B cell (primary cell): ENCODE results near the gene LIN7B. TPM values are rescaled to one million over a fixed set of nuclear protein-coding genes. Genes with fewer than 3 reads are reported as not detected.
A peak's percentile ranks its signal among the peaks of the same experiment; 100 is the strongest.

ENCODE experiments used
- ATAC-seq: fragments of 200-7000 bp; cut with Tn5 transposase; one replicate; pipeline ENCODE4 v1.10.0; 2021; ENCODE audit warnings: low read depth, mild to moderate bottlenecking, moderate number of reproducible peaks, moderate library complexity
- CTCF ChIA-PET: fragments of 350-600 bp; sonication (Branson Sonifier 250); formaldehyde crosslinking; loops from one replicate; lab custom pipeline; 2021; ENCODE audit warnings: antibody characterized with exemption, inconsistent platforms; lab: Charles Lee
- POLR2A ChIA-PET: fragments of 350-600 bp; sonication (Branson Sonifier 250); formaldehyde crosslinking; loops from one replicate; lab custom pipeline; 2021; ENCODE audit warnings: antibody characterized with exemption; lab: Charles Lee
- DNase-seq: peaks from one replicate; pipeline ENCODE4 v3.0.0; 2013
- H2AFZ ChIP-seq: 2 replicates; pipeline ENCODE4 v1.6.1; 2012; ENCODE audit warnings: mild to moderate bottlenecking, low read depth, low read length; ENCODE audit not compliant: insufficient read depth, poor library complexity, severe bottlenecking
- H3K27ac ChIP-seq, 2 donors: 1 replicate in 1 of 2; 2 replicates in 1 of 2; pipeline ENCODE4 v1.5.1; 2012 to 2013; ENCODE audit warnings: low read length in 2 of 2, mild to moderate bottlenecking in 2 of 2, moderate library complexity in 1 of 2
- H3K27me3 ChIP-seq, 4 experiments: fragments of 200-600 bp in 1 of 4; sonication (generic) in 1 of 4; replicated peaks in 1 of 4; 1 replicate in 2 of 4; 2 replicates in 2 of 4; pipeline versions ENCODE4 v1.6.1 to v1.7.0; 2013 to 2016; ENCODE audit warnings: low read length in 3 of 4, mild to moderate bottlenecking in 2 of 4, mixed read lengths in 1 of 4, moderate library complexity in 1 of 4; ENCODE audit not compliant: insufficient read depth in 4 of 4, control insufficient read depth in 3 of 4; ENCODE audit errors: control extremely low read depth in 1 of 4
- H3K36me3 ChIP-seq, 2 experiments: replicated peaks in 1 of 2; 1 replicate in 1 of 2; 2 replicates in 1 of 2; pipeline versions ENCODE4 v1.6.1 to v1.7.1; 2013; ENCODE audit warnings: low read length in 1 of 2; ENCODE audit not compliant: insufficient read depth in 2 of 2, control insufficient read depth in 1 of 2; ENCODE audit errors: control extremely low read depth in 1 of 2, extremely low read depth in 1 of 2
- H3K4me1 ChIP-seq, 2 donors: fragments of 200-600 bp in 1 of 2; sonication (generic) in 1 of 2; 1 replicate in 1 of 2; 2 replicates in 1 of 2; pipeline versions ENCODE4 v1.5.1 to v1.6.1; 2013 to 2017; ENCODE audit warnings: low read length in 2 of 2; ENCODE audit not compliant: control insufficient read depth in 2 of 2, insufficient read depth in 2 of 2
- H3K4me2 ChIP-seq: replicated peaks from 2 replicates; pipeline ENCODE3; 2012; ENCODE audit warnings: mild to moderate bottlenecking, low read depth, low read length; ENCODE audit not compliant: poor library complexity, severe bottlenecking
- H3K4me3 ChIP-seq, 5 experiments: fragments of 200-600 bp in 1 of 5; sonication (generic) in 1 of 5; 1 replicate in 3 of 5; 2 replicates in 2 of 5; pipeline versions ENCODE4 v1.5.1 to v1.7.0; 2011 to 2016; ENCODE audit warnings: low read length in 4 of 5, mild to moderate bottlenecking in 4 of 5, low read depth in 2 of 5, control low read depth in 1 of 5, moderate library complexity in 1 of 5; ENCODE audit not compliant: insufficient read depth in 1 of 5; ENCODE audit errors: control extremely low read depth in 1 of 5, extremely low read depth in 1 of 5
- H3K79me2 ChIP-seq: fragments of 200-600 bp; sonication (generic); one replicate; pipeline ENCODE4 v1.6.0; 2016; ENCODE audit warnings: low read length; ENCODE audit not compliant: control insufficient read depth, insufficient read depth
- H3K9ac ChIP-seq: fragments of 200-600 bp; sonication (generic); 2 replicates; pipeline ENCODE4 v1.6.1; 2017; ENCODE audit warnings: mild to moderate bottlenecking, low read length, moderate library complexity
- H3K9me3 ChIP-seq, 3 donors: one replicate each; pipeline versions ENCODE4 v1.6.1 to v1.7.1; 2013; ENCODE audit warnings: low read length in 2 of 3; ENCODE audit not compliant: control insufficient read depth in 2 of 3, insufficient read depth in 1 of 3; ENCODE audit errors: control extremely low read depth in 1 of 3
- H4K20me1 ChIP-seq: 2 replicates; pipeline ENCODE4 v1.6.0; 2012; ENCODE audit warnings: mild to moderate bottlenecking, low read length; ENCODE audit not compliant: insufficient read depth, control insufficient read depth, poor library complexity, severe bottlenecking
- H3K27ac Mint-ChIP-seq: one replicate; pipeline ENCODE4 v1.8.0; 2021; ENCODE audit warnings: mixed read lengths
- H3K27me3 Mint-ChIP-seq: one replicate; pipeline ENCODE4 v1.8.0; 2021; ENCODE audit warnings: mixed read lengths
- H3K4me1 Mint-ChIP-seq: one replicate; pipeline ENCODE4 v1.8.0; 2021; ENCODE audit warnings: mixed read lengths
- H3K4me3 Mint-ChIP-seq: one replicate; pipeline ENCODE4 v1.8.0; 2021; ENCODE audit warnings: mixed read lengths
- H3K9me3 Mint-ChIP-seq: one replicate; pipeline ENCODE4 v1.8.0; 2022; ENCODE audit warnings: mixed read lengths; ENCODE audit not compliant: insufficient read depth
- CTCF ChIP-seq: fragments of 200-600 bp; IDR thresholded peaks from one replicate; pipeline ENCODE4 v1.8.0; 2022; ENCODE audit warnings: antibody characterized with exemption, mild to moderate bottlenecking
- EZH2 ChIP-seq: IDR thresholded peaks from 2 replicates; pipeline ENCODE4 v1.6.1; 2012; ENCODE audit warnings: borderline replicate concordance, low read depth, mild to moderate bottlenecking, moderate library complexity, low read length; ENCODE audit not compliant: insufficient read depth, poor library complexity, severe bottlenecking
- WGBS: methylation state at CpG from one replicate; pipeline ENCODE4 v1.1.5; 2013; ENCODE audit warnings: missing lambda C conversion rate; ENCODE audit not compliant: insufficient coverage; 5-methylcytosine and 5-hydroxymethylcytosine counted together
- intact Hi-C: fragments of 100-400 bp; cut with micrococcal nuclease; formaldehyde crosslinking; loops from one replicate; pipeline ENCODE4 v1.10.0; 2022
- polyA plus RNA-seq: library from polyadenylated mRNA; depleted of rRNA; stranded (reverse); fragments of >200 nt; gene quantifications from 2 replicates; pipeline ENCODE4 v1.2.3, GENCODE V29; 2012
- total RNA-seq, 2 donors: library from RNA; stranded (reverse); fragments of 120-200 nt in 1 of 2; gene quantifications; 1 replicate in 1 of 2; 2 replicates in 1 of 2; pipeline versions ENCODE4 v1.2.3 to v1.2.4, GENCODE V29; 2013 to 2022

Gene LIN7B
- total and polyA plus RNA-seq, 2 donors (not counting 1 experiment from before 2014, with no cell fraction given), result 7.4 to 12.4 TPM

GRCh38 chr19:49149652-49150105, 35.5 kb downstream of the LIN7B start:
- ChIA-PET POLR2A (interaction anchor here (0.6 to 1.0 kb wide), 2 partner anchors 23 to 253 kb away, joined by 3 to 7 read pairs; no protein-coding TSS in a partner anchor), CTCF (interaction anchor here (1.8 kb wide), 2 partner anchors 35 to 52 kb away, joined by 9 to 10 read pairs; partner anchors contain the start of gene LIN7B)
- DNase-seq, result no peak
- Histone ChIP-seq H3K79me2 (no peaks in the 10 kb centered on the region), H3K27me3 (peaks cover 0 to 79% (median 38%) of the 10 kb centered on the region in 4 experiments), H3K27ac (no peak overlapping the region), H3K36me3 (no peaks in the 10 kb centered on the region), H4K20me1 (no peaks in the 10 kb centered on the region), H2AFZ (peak overlapping the region; percentile 74), H3K4me1 (peaks cover 44 to 48% of the 10 kb centered on the region in 2 donors), H3K4me2 (peak overlapping the region; percentile 97), H3K9me3 (peaks cover 0 to 63% (median 7%) of the 10 kb centered on the region in 3 donors), H3K4me3 (peak overlapping the region in 4 of 5 experiments; percentile 57 to 76 (median 61)), H3K9ac (peak overlapping the region; percentile 78)
- H3K27me3 Mint-ChIP-seq, result peaks cover 64% of the 10 kb centered on the region
- intact Hi-C loops, result loop anchor here (5.0 to 10.0 kb wide), 2 partner anchors 37 to 55 kb away; partner anchors contain the start of gene LIN7B
- TF ChIP-seq CTCF (no peak), EZH2 (no peak)
- H3K4me1 Mint-ChIP-seq, result peaks cover 42% of the 10 kb centered on the region
- under 1% methylated on average over 17 of the region's 23 CpGs for WGBS
- H3K4me3 Mint-ChIP-seq, result peak overlapping the region; percentile 89
- no peak for ATAC-seq
- no peak overlapping the region for H3K27ac Mint-ChIP-seq
- no peaks in the 10 kb centered on the region for H3K9me3 Mint-ChIP-seq
